Measurements from ENCODE around the gene NPTX1. TPM values are rescaled to one million over a fixed set of nuclear protein-coding genes. Genes with fewer than 3 reads are reported as not detected.
A peak's percentile ranks its signal among the peaks of the same experiment; 100 is the strongest.

The NPTX1 gene
- total and polyA plus RNA-seq, 4 donors = under 0.01 TPM; not detected in 3

DNA sequence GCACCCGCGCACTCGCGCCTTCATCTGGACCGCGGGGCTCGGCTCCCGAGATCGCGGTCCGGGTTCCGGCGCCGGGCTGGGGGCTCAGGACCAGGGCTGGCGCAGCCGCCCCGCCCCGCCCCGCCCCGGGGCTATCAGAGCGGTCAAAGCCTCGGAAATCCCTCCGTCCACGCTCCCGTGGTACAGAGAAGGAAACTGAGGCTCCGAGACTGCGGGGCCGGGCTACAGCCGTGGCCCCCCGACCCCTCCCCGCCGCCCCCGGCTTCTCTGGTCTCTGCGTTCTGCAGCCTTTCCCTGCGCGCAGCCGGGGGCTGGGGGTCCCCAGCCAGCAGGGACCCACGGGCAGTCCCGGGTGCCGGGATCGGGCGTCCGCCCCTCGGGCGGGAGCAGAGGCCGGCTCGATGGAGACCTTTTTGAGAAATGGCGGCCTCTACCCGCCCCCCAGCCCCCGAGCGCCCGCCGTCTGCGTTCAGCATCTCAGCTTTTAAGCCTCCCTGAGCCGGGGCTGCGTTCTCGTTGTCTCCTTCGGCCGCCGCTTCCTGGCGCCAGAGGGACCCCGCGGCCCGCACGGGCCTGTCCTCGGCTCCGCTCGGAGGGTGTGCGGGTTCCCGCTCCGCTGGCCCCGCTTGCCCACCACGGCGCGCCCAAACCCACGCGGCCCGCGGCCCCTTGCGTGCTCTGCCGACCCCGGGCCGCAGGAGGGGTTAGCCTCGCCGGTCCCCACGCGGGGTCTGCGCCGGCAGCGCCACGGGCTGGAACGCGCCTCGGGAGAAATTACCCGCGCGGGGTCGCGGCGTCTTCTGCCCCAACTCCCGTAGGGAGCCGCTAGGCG lies 1.5 kb upstream of the NPTX1 start:
- Histone ChIP-seq H3K4me3 (ENCODE audit: low read depth in 1 of 3, low read length in 3 of 3) (peak overlapping the region in 1 of 3 donors; percentile 40), H3K4me1 (ENCODE audit: control insufficient read depth in 4 of 4, insufficient read depth in 4 of 4, low read length in 3 of 4) (peaks cover 11 to 32% (median 24%) of the 10 kb centered on the region in 4 donors), H3K9me3 (ENCODE audit: control insufficient read depth in 4 of 4, low read length in 3 of 4) (no peaks in the 10 kb centered on the region), H3K36me3 (ENCODE audit: control insufficient read depth in 4 of 4, insufficient read depth in 3 of 4, low read depth in 1 of 4, low read length in 3 of 4) (no peaks in the 10 kb centered on the region), H3K27ac (ENCODE audit: low read depth in 1 of 2, low read length in 2 of 2) (no peak overlapping the region), H3K27me3 (ENCODE audit: control insufficient read depth in 4 of 4, insufficient read depth in 4 of 4, low read length in 3 of 4) (peaks cover 0 to 20% (median 6%) of the 10 kb centered on the region in 4 donors), H3K9ac (ENCODE audit: low read depth in 1 of 2, low read length in 2 of 2) (no peak overlapping the region)
- DNase-seq (ENCODE audit: low spot score) = no peak
- 5% methylated on average over 103 of the region's 103 CpGs for WGBS
- TF ChIP-seq, protein P1, sequence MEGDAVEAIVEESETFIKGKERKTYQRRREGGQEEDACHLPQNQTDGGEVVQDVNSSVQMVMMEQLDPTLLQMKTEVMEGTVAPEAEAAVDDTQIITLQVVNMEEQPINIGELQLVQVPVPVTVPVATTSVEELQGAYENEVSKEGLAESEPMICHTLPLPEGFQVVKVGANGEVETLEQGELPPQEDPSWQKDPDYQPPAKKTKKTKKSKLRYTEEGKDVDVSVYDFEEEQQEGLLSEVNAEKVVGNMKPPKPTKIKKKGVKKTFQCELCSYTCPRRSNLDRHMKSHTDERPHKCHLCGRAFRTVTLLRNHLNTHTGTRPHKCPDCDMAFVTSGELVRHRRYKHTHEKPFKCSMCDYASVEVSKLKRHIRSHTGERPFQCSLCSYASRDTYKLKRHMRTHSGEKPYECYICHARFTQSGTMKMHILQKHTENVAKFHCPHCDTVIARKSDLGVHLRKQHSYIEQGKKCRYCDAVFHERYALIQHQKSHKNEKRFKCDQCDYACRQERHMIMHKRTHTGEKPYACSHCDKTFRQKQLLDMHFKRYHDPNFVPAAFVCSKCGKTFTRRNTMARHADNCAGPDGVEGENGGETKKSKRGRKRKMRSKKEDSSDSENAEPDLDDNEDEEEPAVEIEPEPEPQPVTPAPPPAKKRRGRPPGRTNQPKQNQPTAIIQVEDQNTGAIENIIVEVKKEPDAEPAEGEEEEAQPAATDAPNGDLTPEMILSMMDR (IDR thresholded peaks at IDR 0.05; ENCODE audit: low read depth, low read length, missing input control) = peak; percentile 26
- TF ChIP-seq NR2F2 (IDR thresholded peaks at IDR 0.05) (no peak), RAD21 (IDR thresholded peaks at IDR 0.05) (no peak), HNF4A (conservative IDR thresholded peaks at IDR 0.05) (no peak)
- TF ChIP-seq, protein P2, sequence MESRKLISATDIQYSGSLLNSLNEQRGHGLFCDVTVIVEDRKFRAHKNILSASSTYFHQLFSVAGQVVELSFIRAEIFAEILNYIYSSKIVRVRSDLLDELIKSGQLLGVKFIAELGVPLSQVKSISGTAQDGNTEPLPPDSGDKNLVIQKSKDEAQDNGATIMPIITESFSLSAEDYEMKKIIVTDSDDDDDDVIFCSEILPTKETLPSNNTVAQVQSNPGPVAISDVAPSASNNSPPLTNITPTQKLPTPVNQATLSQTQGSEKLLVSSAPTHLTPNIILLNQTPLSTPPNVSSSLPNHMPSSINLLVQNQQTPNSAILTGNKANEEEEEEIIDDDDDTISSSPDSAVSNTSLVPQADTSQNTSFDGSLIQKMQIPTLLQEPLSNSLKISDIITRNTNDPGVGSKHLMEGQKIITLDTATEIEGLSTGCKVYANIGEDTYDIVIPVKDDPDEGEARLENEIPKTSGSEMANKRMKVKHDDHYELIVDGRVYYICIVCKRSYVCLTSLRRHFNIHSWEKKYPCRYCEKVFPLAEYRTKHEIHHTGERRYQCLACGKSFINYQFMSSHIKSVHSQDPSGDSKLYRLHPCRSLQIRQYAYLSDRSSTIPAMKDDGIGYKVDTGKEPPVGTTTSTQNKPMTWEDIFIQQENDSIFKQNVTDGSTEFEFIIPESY (IDR thresholded peaks at IDR 0.05) = no peak
- TF ChIP-seq, protein P3, sequence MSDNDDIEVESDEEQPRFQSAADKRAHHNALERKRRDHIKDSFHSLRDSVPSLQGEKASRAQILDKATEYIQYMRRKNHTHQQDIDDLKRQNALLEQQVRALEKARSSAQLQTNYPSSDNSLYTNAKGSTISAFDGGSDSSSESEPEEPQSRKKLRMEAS (IDR thresholded peaks at IDR 0.05) = no peak

DNA sequence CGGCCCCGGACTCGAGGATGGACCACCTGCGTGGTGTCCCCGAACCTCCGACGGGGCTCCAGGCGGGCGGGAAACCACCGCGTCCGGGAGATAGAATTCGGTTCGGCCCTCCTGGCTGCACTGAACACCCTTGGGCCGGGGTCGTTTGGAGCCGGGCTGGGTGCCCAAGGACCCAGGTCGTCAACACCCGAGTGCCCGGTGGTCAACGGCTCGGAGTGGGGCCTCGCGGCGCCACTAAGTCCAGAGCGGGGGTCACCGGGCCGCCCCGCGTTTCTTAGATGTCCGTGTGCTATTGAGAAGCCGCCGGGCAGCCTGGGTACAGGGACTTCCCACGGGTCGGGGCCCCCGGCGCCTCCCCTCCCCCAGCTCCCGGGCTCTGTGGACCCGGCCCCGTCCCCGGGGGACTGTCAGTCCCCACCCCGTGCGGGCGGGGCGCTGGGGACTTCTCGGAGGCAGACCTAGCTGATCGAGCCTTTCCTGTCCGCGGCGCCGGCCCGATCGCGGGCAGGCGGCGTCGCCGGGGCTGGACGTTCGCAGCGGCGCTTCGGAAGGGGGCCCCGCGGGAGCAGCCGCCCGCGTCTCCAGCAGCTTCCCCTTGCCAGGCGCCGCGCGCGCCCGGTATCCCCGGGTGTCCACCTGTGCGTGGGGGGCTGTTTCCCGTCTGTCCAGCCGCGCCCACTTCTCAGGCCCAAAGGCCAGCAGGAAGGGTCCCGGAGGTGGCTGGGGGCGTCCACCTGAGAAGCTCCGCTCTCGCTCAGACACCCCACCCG lies 655 bp upstream of the NPTX1 start:
- H3K9me3 ChIP-seq (ENCODE audit: control insufficient read depth in 4 of 4, low read length in 3 of 4) = no peaks in the 10 kb centered on the region
- H3K4me3 ChIP-seq (ENCODE audit: low read depth in 1 of 3, low read length in 3 of 3) = peak overlapping the region in 1 of 3 donors; percentile 40
- H3K36me3 ChIP-seq (ENCODE audit: control insufficient read depth in 4 of 4, insufficient read depth in 3 of 4, low read depth in 1 of 4, low read length in 3 of 4) = no peaks in the 10 kb centered on the region
- H3K27ac ChIP-seq (ENCODE audit: low read depth in 1 of 2, low read length in 2 of 2) = no peak overlapping the region
- H3K9ac ChIP-seq (ENCODE audit: low read depth in 1 of 2, low read length in 2 of 2) = no peak overlapping the region
- DNase-seq (ENCODE audit: low spot score) = no peak
- H3K4me1 ChIP-seq (ENCODE audit: control insufficient read depth in 4 of 4, insufficient read depth in 4 of 4, low read length in 3 of 4) = peaks cover 11 to 32% (median 24%) of the 10 kb centered on the region in 4 donors
- 2% methylated on average over 84 of the region's 84 CpGs for WGBS
- TF ChIP-seq NR2F2 (IDR thresholded peaks at IDR 0.05) = no peak
- no peak for TF ChIP-seq YY1 (IDR thresholded peaks at IDR 0.05)
- TF ChIP-seq HNF4A (conservative IDR thresholded peaks at IDR 0.05) = no peak
- TF ChIP-seq, protein P4, sequence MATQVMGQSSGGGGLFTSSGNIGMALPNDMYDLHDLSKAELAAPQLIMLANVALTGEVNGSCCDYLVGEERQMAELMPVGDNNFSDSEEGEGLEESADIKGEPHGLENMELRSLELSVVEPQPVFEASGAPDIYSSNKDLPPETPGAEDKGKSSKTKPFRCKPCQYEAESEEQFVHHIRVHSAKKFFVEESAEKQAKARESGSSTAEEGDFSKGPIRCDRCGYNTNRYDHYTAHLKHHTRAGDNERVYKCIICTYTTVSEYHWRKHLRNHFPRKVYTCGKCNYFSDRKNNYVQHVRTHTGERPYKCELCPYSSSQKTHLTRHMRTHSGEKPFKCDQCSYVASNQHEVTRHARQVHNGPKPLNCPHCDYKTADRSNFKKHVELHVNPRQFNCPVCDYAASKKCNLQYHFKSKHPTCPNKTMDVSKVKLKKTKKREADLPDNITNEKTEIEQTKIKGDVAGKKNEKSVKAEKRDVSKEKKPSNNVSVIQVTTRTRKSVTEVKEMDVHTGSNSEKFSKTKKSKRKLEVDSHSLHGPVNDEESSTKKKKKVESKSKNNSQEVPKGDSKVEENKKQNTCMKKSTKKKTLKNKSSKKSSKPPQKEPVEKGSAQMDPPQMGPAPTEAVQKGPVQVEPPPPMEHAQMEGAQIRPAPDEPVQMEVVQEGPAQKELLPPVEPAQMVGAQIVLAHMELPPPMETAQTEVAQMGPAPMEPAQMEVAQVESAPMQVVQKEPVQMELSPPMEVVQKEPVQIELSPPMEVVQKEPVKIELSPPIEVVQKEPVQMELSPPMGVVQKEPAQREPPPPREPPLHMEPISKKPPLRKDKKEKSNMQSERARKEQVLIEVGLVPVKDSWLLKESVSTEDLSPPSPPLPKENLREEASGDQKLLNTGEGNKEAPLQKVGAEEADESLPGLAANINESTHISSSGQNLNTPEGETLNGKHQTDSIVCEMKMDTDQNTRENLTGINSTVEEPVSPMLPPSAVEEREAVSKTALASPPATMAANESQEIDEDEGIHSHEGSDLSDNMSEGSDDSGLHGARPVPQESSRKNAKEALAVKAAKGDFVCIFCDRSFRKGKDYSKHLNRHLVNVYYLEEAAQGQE (IDR thresholded peaks at IDR 0.05) = no peak
- TF ChIP-seq, protein P5, sequence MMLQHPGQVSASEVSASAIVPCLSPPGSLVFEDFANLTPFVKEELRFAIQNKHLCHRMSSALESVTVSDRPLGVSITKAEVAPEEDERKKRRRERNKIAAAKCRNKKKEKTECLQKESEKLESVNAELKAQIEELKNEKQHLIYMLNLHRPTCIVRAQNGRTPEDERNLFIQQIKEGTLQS (IDR thresholded peaks at IDR 0.05) = no peak
- TF ChIP-seq RXRA (IDR thresholded peaks at IDR 0.05) = no peak
- no peak for TF ChIP-seq FOXA1 (IDR thresholded peaks at IDR 0.05)
- peaks cover 0 to 20% (median 6%) of the 10 kb centered on the region in 4 donors for H3K27me3 ChIP-seq (ENCODE audit: control insufficient read depth in 4 of 4, insufficient read depth in 4 of 4, low read length in 3 of 4)
